ENCODE measurements around the gene GAS2L2.
A peak's percentile ranks its signal among the peaks of the same experiment; 100 is the strongest.

The GAS2L2 gene

GRCh38 chr17:35745246-35745645 is 7.8 kb downstream of the GAS2L2 start:
- no peak for DNase-seq

GRCh38 chr17:35744830-35745229 is 8.2 kb downstream of the GAS2L2 start:
- DNase-seq, result no peak

GRCh38 chr17:35743626-35744328 is 9.3 kb downstream of the GAS2L2 start:
- DNase-seq, result no peak

GRCh38 chr17:35742896-35743477 is 10.1 kb downstream of the GAS2L2 start:
- DNase-seq, result no peak

GRCh38 chr17:35742496-35742895 is 10.5 kb downstream of the GAS2L2 start:
- DNase-seq, result no peak

- DNase-seq, result peak; percentile 39
Measured at GRCh38 chr17:35740997-35741931, 11.8 kb downstream of the GAS2L2 start.

- no peak for DNase-seq
Measured at GRCh38 chr17:35740216-35740615, 12.8 kb downstream of the GAS2L2 start.

- no peak for DNase-seq
Measured at GRCh38 chr17:35738519-35739133, 14.4 kb downstream of the GAS2L2 start.

GRCh38 chr17:35736236-35736635 is 16.8 kb downstream of the GAS2L2 start:
- DNase-seq, result no peak

- no peak for DNase-seq
Measured at GRCh38 chr17:35735036-35735805, 17.8 kb downstream of the GAS2L2 start.

GRCh38 chr17:35734396-35734795 is 18.6 kb downstream of the GAS2L2 start:
- DNase-seq, result no peak

GRCh38 chr17:35733366-35733765 is 19.7 kb downstream of the GAS2L2 start:
- DNase-seq, result no peak

- no peak for DNase-seq
Measured at GRCh38 chr17:35732806-35733136, 20.3 kb downstream of the GAS2L2 start.

- no peak for DNase-seq
Measured at GRCh38 chr17:35731917-35732805, 20.9 kb downstream of the GAS2L2 start.

- no peak for DNase-seq
Measured at GRCh38 chr17:35731239-35731916, 21.7 kb downstream of the GAS2L2 start, which contains the start of gene RASL10B. Gene RASL10B, plus strand, starts transcription at chr17:35731639. Its CDS starts 3,546 bp downstream, at chr17:35735185.

GRCh38 chr17:35730400-35731005 is 22.5 kb downstream of the GAS2L2 start:
- no peak for DNase-seq

- no peak for DNase-seq
Measured at GRCh38 chr17:35729405-35729833, 23.6 kb downstream of the GAS2L2 start.

GRCh38 chr17:35728551-35728950 is 24.5 kb downstream of the GAS2L2 start:
- DNase-seq, result no peak

GRCh38 chr17:35727635-35728034 is 25.4 kb downstream of the GAS2L2 start:
- DNase-seq, result no peak

- no peak for DNase-seq
Measured at GRCh38 chr17:35726953-35727460, 26.0 kb downstream of the GAS2L2 start.
